Activated B cell treated with CpG ODN at 0.5 μM for 24 hours (primary cell): ENCODE data around the gene EPHB2. TPM values are rescaled to one million over a fixed set of nuclear protein-coding genes. Genes with fewer than 3 reads are reported as not detected.

Source experiments
- ATAC-seq: fragments of 200-7000 bp; cut with Tn5 transposase; one replicate; pipeline ENCODE4 v1.10.0; 2021; ENCODE audit warnings: low read depth, mild to moderate bottlenecking, moderate library complexity
- CTCF ChIA-PET: fragments of 350-600 bp; sonication (Branson Sonifier 250); formaldehyde crosslinking; loops from one replicate; lab custom pipeline; 2021; ENCODE audit warnings: antibody characterized with exemption; lab: Charles Lee
- POLR2A ChIA-PET: fragments of 350-600 bp; sonication (Branson Sonifier 250); formaldehyde crosslinking; loops from one replicate; lab custom pipeline; 2021; ENCODE audit warnings: antibody characterized with exemption; lab: Charles Lee
- DNase-seq: peaks from one replicate; pipeline ENCODE4 v3.0.0; 2022
- H3K27ac Mint-ChIP-seq: one replicate; pipeline ENCODE4 v1.8.0; 2020; ENCODE audit warnings: mixed read lengths
- H3K27me3 Mint-ChIP-seq: one replicate; pipeline ENCODE4 v1.8.0; 2021; ENCODE audit warnings: mixed read lengths
- H3K36me3 Mint-ChIP-seq: one replicate; pipeline ENCODE4 v1.8.0; 2021; ENCODE audit warnings: low read depth, mixed read lengths
- H3K4me1 Mint-ChIP-seq: one replicate; pipeline ENCODE4 v1.8.0; 2021; ENCODE audit warnings: mixed read lengths
- H3K4me3 Mint-ChIP-seq: one replicate; pipeline ENCODE4 v1.8.0; 2020; ENCODE audit warnings: mild to moderate bottlenecking, mixed read lengths
- H3K9me3 Mint-ChIP-seq: one replicate; pipeline ENCODE4 v1.8.0; 2020; ENCODE audit warnings: mixed read lengths
- intact Hi-C: fragments of 100-400 bp; cut with micrococcal nuclease; formaldehyde crosslinking; loops from one replicate; pipeline ENCODE4 v1.15.1; 2024
- total RNA-seq: library from RNA; stranded (reverse); gene quantifications from 2 replicates; pipeline ENCODE4 v1.2.3, GENCODE V29; 2022
- TF ChIP-seq, protein P1 (sequence below): fragments of 200-600 bp; IDR thresholded peaks from one replicate; pipeline ENCODE4 v1.8.0; 2022; ENCODE audit warnings: antibody characterized with exemption, mild to moderate bottlenecking

EPHB2 gene
- total RNA-seq, 1 donor from 2014 or later = 0.13 TPM

GRCh38 chr1:22800629-22801028, 90.0 kb downstream of the EPHB2 start:
- CTCF ChIA-PET = no interaction called here
- POLR2A ChIA-PET = no interaction called here
- intact Hi-C loops = no loop called here
- ATAC-seq = no peak
- Mint-ChIP-seq H3K27ac (no peak overlapping the region), H3K27me3 (peaks cover 5% of the 10 kb centered on the region), H3K4me3 (no peak overlapping the region), H3K9me3 (no peaks in the 10 kb centered on the region), H3K36me3 (no peaks in the 10 kb centered on the region), H3K4me1 (no peaks in the 10 kb centered on the region)
- no peak for DNase-seq
- TF ChIP-seq, protein P1, sequence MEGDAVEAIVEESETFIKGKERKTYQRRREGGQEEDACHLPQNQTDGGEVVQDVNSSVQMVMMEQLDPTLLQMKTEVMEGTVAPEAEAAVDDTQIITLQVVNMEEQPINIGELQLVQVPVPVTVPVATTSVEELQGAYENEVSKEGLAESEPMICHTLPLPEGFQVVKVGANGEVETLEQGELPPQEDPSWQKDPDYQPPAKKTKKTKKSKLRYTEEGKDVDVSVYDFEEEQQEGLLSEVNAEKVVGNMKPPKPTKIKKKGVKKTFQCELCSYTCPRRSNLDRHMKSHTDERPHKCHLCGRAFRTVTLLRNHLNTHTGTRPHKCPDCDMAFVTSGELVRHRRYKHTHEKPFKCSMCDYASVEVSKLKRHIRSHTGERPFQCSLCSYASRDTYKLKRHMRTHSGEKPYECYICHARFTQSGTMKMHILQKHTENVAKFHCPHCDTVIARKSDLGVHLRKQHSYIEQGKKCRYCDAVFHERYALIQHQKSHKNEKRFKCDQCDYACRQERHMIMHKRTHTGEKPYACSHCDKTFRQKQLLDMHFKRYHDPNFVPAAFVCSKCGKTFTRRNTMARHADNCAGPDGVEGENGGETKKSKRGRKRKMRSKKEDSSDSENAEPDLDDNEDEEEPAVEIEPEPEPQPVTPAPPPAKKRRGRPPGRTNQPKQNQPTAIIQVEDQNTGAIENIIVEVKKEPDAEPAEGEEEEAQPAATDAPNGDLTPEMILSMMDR = no peak

DNA sequence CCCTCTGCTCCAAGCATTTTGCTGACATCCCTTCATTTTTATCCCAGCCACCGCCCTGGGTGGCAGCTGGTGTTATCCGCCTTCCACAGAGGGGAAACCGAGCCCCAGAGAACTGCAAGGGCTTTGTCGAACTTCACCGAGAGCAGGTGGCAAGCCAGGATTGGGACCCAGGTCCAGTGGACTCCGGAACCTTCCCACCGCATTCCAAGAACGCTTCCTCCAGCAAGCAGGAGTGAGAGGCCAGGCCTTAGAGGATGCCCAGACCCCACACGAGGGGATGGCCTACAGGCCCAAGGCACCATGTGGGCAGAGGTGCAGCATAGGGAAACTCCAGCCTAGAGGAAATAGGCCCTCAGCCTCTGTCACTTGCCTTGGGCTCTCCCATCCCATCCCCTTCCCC, 90.7 kb downstream of the EPHB2 start:
- POLR2A ChIA-PET = no interaction called here

DNA sequence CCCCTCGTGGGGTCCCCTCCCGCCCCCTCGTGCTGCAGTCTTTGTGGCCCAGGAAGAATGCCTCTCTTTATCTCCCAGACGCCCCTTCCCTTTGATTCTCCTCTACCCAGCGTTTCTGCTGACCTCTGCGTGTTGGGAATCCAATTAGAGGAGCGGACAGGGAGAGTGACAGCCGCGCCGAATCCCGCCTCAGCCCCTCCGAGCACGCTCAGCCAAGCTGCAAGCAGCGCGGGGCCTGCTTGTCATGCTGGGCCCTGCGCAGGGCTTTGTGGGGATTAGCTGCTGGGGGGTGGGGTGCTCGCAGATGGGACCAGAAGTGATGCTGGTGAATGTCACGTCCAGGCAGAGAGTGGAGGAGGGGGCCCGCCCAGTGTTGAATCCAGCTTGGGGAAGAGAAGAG, 91.1 kb downstream of the EPHB2 start:
- DNase-seq (no peak), ATAC-seq (no peak)
- Mint-ChIP-seq H3K4me3 (no peak overlapping the region), H3K27ac (no peak overlapping the region), H3K4me1 (no peaks in the 10 kb centered on the region), H3K9me3 (no peaks in the 10 kb centered on the region), H3K27me3 (peaks cover 5% of the 10 kb centered on the region), H3K36me3 (no peaks in the 10 kb centered on the region)
- TF ChIP-seq, protein P1 = no peak
- CTCF ChIA-PET = no interaction called here
- POLR2A ChIA-PET = no interaction called here
- intact Hi-C loops = no loop called here

More for the DNA sequence above, 90.7 kb downstream of the EPHB2 start:
- no peak for DNase-seq
- Mint-ChIP-seq H3K4me3 (no peak overlapping the region), H3K9me3 (no peaks in the 10 kb centered on the region), H3K36me3 (no peaks in the 10 kb centered on the region), H3K4me1 (no peaks in the 10 kb centered on the region), H3K27ac (no peak overlapping the region), H3K27me3 (peaks cover 5% of the 10 kb centered on the region)
- ATAC-seq = no peak
- CTCF ChIA-PET = no interaction called here
- intact Hi-C loops = no loop called here
- TF ChIP-seq, protein P1 = no peak

DNA sequence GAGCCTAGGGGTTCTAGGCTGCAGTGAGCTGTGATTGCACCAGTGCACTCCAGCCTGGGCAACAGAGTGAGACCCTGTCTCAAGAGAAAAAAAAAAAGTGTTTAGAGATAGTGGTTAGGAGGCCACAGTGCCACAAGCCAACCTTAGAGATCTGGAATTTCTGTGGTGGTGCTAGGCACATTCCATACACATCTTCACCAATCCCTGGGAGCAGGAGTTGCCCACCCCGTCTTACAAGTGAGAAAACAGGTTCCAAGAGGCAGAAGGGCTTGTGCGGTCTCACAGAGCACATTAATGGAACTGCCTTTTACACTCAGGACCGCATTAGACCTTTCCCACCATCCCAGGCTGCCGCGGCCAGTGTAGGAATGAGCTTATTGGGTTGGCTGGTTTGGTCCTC, 93.2 kb downstream of the EPHB2 start:
- Mint-ChIP-seq H3K36me3 (no peaks in the 10 kb centered on the region), H3K9me3 (no peaks in the 10 kb centered on the region), H3K4me3 (no peak overlapping the region), H3K4me1 (no peaks in the 10 kb centered on the region), H3K27ac (no peak overlapping the region), H3K27me3 (peaks cover 7% of the 10 kb centered on the region)
- CTCF ChIA-PET = no interaction called here
- intact Hi-C loops = no loop called here
- TF ChIP-seq, protein P1 = no peak
- ATAC-seq (no peak), DNase-seq (no peak)
- POLR2A ChIA-PET = no interaction called here

- CTCF ChIA-PET = no interaction called here
- no peaks in the 10 kb centered on the region for H3K4me1 Mint-ChIP-seq
- TF ChIP-seq, protein P1 = no peak
- POLR2A ChIA-PET = no interaction called here
- intact Hi-C loops = no loop called here
- H3K9me3 Mint-ChIP-seq = no peaks in the 10 kb centered on the region
- H3K4me3 Mint-ChIP-seq = no peak overlapping the region
- peaks cover 7% of the 10 kb centered on the region for H3K27me3 Mint-ChIP-seq
- DNase-seq = no peak
- no peak for ATAC-seq
- H3K36me3 Mint-ChIP-seq = no peaks in the 10 kb centered on the region
- H3K27ac Mint-ChIP-seq = no peak overlapping the region
These were observed 93.8 kb downstream of the EPHB2 start for GRCh38 chr1:22804406-22804805.
